EH (cell line): ENCODE data around the gene TMEM9.

Experiments used
- DNase-seq: peaks from one replicate; pipeline ENCODE4 v3.0.0-alpha.2; 2015; ENCODE audit warnings: low read depth

TMEM9 gene

GRCh38 chr1:201126832-201127754 lies 27.2 kb downstream of the TMEM9 start, which contains the start of gene ASCL5:
Gene ASCL5 (minus strand): TSS chr1:201127184. CDS start chr1:201115372, 11,812 bp downstream.
- DNase-seq: peak; percentile 36

GRCh38 chr1:201126463-201126831 lies 27.8 kb downstream of the TMEM9 start:
- no peak for DNase-seq

DNA sequence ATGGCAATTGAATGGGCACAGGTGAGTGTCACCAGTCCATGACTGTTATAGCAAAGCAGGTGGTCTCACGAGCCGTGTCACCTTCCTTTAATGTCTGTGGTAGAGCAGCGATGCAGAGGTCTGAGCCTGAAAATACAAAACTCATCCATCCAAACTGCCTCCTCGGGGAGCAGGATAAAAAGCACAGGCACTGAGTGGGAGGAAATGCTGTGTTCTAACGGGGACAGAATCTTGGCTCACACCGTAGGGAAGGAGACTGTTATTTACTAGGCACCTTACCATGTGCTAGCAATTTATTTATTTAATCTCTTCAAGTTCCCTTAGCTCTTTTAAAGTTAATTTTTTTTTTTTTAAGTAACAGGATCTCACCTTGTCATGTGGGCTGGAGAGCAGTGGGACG lies 28.5 kb downstream of the TMEM9 start:
- DNase-seq: no peak

- no peak for DNase-seq
Observed at GRCh38 chr1:201125019-201125418, 29.3 kb downstream of the TMEM9 start.

DNA sequence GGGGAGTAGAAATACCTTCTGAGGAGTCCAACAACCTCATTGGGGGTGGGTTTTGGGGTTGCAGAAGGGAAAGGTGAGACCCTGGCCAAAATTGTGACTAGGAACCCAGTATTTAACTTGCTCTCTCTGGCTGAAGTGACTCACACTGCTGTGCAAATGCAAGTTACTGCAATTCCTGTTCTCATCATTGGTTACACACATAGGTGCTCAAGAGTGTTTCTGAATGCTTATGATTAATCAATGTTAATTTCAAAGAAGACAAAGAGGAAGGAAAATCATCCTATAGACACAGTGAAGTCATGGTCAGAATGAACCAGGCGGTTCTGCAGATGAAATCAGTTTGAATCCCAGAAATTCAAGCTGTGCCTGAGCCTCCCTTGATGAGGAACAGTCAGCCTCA lies 30.4 kb downstream of the TMEM9 start:
- no peak for DNase-seq

DNA sequence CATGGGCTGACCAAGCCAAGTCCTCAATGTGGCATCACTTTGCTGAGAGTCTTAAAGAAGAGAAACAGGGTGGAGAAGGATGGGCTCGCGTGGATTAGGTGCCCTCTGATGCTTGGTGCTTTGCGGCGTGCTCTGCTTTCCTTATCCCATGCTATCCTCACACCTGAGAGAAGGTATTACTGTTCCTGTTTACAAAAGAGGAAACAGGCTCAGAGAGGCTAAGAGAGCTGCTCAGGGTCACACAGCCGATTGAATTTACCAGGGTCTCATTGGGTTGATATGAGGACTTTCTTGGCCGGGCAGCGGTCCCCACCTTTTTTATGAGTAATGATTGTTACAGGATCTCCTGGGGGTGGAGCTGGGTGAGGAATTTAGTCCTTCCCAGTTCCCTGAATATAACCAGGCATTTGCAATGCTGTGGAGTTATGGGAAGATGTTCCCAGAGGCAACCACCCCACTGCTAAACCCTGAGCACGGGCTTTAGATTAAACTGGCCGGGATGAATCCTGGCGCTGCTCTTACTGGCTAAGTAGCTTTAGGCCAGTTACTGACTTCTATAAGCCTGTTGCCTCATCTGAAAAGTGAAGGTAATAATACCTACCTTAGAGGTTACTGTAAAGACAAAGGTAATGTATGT lies 31.8 kb downstream of the TMEM9 start:
- no peak for DNase-seq

GRCh38 chr1:201119206-201120197 lies 34.8 kb downstream of the TMEM9 start:
- DNase-seq: peak; percentile 48

DNA sequence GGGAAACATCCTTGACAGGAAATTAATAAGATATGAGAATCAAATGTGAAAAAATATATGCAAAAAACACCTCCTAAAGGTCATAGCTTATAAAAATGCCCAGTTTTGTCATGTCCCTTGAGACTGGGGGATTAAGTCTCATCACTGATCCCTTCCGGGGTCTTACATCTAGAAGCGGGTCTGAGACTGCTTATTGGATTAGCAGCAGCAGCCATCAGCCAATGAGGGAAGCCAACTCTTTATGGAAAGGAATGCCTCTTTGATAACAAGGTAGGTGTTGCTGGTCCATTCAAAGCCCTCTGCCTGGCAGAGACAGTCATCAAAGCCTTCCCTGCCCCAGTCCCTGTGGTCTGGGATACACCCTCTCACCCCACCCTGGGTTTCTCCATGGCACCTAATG lies 38.2 kb downstream of the TMEM9 start:
- no peak for DNase-seq

DNA sequence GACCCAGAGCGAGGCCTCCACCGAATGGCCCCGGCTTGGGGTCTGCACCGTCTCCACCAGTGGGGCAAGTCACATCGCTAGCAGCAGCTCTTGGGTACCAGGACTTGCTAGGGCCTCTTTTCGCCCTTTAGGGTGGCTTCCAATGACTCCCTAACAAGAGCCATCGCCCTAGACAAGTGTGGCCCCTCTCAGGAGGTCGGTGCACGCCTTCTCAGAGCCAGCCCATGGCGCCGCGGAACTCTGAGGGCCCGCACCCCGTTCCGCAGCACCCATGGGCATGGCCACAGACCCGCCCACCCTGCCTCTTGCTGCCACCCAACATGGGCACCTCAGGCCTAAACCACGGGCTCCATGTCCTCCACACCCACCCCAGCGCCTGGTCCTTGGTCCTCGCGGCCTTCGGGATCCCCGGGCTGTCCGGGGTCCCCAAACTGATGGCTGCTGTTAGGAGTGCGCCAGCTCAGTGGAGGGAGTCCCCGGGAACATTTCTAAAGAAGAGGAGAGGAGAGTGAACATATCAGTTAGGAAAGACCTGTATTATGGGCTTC lies 38.8 kb downstream of the TMEM9 start:
- DNase-seq: no peak

- DNase-seq: peak; percentile 92
Observed at GRCh38 chr1:201114245-201115131, 39.8 kb downstream of the TMEM9 start.

DNA sequence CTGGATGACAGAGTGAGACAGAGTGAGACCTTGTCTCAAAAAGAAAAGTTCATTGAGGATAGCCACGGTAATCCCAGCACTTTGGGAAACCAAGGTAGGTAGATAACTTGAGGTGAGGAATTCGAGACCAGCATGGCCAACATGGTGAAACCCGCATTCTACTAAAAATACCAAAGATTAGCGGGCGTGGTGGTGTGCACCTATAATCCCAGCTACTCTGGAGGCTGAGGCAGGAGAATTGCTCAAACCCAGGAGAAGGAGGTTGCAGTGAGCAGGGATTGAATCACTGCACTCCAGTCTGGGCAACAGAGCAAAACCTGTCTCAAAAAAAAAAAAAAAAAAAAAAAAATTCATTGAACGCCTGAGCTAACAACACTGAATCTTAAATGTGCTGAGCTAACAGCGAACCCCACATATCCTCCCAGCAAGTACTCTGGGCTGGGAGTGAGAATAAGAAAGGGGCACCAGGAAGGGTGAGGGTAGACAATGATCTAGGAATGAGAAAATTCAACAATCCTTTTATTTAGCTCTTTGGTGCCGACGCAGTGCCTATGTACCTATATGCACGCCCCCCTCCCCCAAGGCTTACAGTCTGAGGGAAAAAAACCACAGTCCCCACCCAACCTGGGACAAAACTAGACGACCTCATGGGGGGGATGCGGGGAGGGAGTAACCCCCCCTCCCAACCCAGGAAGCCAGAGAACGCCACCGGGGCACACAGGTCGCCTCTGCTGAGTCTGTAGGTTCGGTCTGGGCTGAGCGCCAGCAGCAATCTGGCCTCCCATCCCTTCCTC lies 40.6 kb downstream of the TMEM9 start:
- DNase-seq: no peak

- no peak for DNase-seq
Observed at GRCh38 chr1:201112926-201113325, 41.3 kb downstream of the TMEM9 start.

DNA sequence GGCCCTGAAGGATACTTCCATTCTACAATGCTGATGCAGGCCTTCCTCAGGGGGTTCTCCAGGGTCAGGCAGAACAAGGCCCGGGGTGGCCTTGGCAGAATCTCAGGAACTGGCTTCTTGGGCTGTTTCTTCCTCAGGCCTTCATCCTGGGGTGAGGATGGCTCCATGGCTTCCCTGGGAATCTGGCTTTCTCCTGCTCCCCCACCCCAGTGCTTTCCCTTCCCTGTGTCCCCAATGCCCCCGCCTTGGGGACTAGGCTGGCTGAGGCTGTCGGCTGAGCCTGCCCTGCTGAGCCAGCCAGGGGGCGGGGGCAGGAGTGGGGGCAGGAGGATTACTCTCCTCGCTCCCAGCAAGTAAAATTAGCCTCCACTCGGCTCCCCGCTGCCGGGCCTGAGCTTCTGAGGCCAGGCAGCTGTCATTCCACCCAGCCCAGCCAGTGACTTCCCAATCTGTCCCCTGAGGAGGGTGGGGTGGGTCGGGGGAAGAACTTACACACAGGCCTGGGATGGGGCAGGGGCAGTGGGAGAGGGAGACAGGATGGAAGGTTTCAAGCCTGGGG lies 42.0 kb downstream of the TMEM9 start, which contains the start of gene CACNA1S:
Gene CACNA1S (minus strand): TSS at position 254 of the 559 bp plus-strand sequence. CDS start 87 bp downstream, at position 167.
- no peak for DNase-seq

- no peak for DNase-seq
Observed at GRCh38 chr1:201111672-201112071, 42.6 kb downstream of the TMEM9 start.

DNA sequence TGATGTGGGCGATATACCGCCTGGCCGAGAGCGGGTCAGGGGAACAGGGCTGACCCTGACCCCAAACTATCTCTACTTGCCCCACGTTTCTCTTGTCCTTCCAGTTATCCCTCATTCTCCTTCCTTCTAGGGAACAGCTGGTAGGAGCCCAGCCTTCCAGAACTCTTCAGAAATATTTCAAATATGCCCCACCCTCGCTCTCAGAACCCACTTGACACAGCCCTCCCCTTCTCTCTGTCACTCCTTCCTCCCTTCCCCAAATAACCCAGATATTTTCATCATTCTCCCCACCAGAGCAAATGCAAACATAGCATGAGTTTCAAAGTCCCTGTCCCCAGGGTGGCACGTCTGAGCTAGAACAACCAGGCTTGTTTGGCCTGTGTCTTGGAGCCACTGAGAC lies 43.1 kb downstream of the TMEM9 start:
- no peak for DNase-seq

DNA sequence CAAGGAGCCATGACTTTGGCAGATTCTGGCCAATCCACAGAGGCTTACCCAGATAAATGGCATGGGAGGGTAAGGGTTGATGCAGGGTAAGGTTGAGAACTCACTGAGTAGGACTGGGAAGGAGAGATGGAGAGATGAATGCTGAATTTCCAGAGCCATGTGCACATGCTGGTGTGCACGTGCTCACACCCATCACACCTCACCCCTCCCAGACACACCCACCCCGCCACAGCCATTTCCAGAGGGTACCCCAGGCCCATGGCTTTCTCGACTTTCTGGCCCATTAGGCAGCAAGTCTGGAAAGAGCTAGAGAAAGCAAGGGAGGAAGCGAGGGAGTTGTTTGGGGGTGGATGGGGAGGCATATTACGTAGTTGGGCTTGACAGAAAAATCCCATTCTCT lies 43.7 kb downstream of the TMEM9 start:
- no peak for DNase-seq

- no peak for DNase-seq
Observed at GRCh38 chr1:201110138-201110537, 44.1 kb downstream of the TMEM9 start.

GRCh38 chr1:201109651-201110050 lies 44.6 kb downstream of the TMEM9 start:
- no peak for DNase-seq

- DNase-seq: no peak
Observed at GRCh38 chr1:201108614-201109013, 45.7 kb downstream of the TMEM9 start.

GRCh38 chr1:201105688-201106087 lies 48.6 kb downstream of the TMEM9 start:
- no peak for DNase-seq
